Measurements from ENCODE around the gene TMEM119.
"Not testable (repeated sequence)": the region's sequence is repeated elsewhere in the genome, so short reads cannot be mapped to it uniquely, and the experiment has no call there.

The TMEM119 gene

GRCh38 chr12:108637222-108637971 lies 39.5 kb upstream of the TMEM119 start:
- no peak overlapping the region for H3K4me3 Mint-ChIP-seq
- no peak overlapping the region for H3K27ac Mint-ChIP-seq
- H3K4me1 Mint-ChIP-seq = peaks cover 49% of the 10 kb centered on the region
- no peaks in the 10 kb centered on the region for H3K9me3 Mint-ChIP-seq
- peaks cover 32% of the 10 kb centered on the region for H3K36me3 Mint-ChIP-seq
- DNase-seq (ENCODE audit: low spot score in 2 of 2) = no peak
- no peak for ATAC-seq

GRCh38 chr12:108635997-108636808 lies 38.3 kb upstream of the TMEM119 start:
- Mint-ChIP-seq H3K4me1 (peaks cover 59% of the 10 kb centered on the region), H3K36me3 (peaks cover 42% of the 10 kb centered on the region), H3K4me3 (peak overlapping the region; percentile 92), H3K9me3 (no peaks in the 10 kb centered on the region), H3K27ac (peak overlapping the region; percentile 37)
- DNase-seq (ENCODE audit: low spot score in 2 of 2) (no peak), ATAC-seq (no peak)

GRCh38 chr12:108635201-108635996 lies 37.5 kb upstream of the TMEM119 start:
- DNase-seq (ENCODE audit: low spot score in 2 of 2) (peak; percentile 28 to 74), ATAC-seq (peak; percentile 39)
- peak overlapping the region; percentile 92 for H3K4me3 Mint-ChIP-seq
- peak overlapping the region; percentile 37 for H3K27ac Mint-ChIP-seq
- no peaks in the 10 kb centered on the region for H3K9me3 Mint-ChIP-seq
- H3K4me1 Mint-ChIP-seq = peaks cover 67% of the 10 kb centered on the region
- H3K36me3 Mint-ChIP-seq = peaks cover 48% of the 10 kb centered on the region

- Mint-ChIP-seq H3K9me3 (no peaks in the 10 kb centered on the region), H3K4me3 (peak overlapping the region; percentile 92), H3K4me1 (peaks cover 65% of the 10 kb centered on the region), H3K27ac (peak overlapping the region; percentile 96), H3K36me3 (peaks cover 59% of the 10 kb centered on the region)
- DNase-seq (ENCODE audit: low spot score in 2 of 2) (peak; percentile 42 to 80), ATAC-seq (peak; percentile 49)
These were observed 36.5 kb upstream of the TMEM119 start for GRCh38 chr12:108634341-108634751.

GRCh38 chr12:108633534-108634248 lies 35.8 kb upstream of the TMEM119 start, which contains the start of gene SELPLG:
Gene SELPLG, minus strand, starts transcription at chr12:108633894. Its CDS starts 9,587 bp downstream, at chr12:108624307.
- Mint-ChIP-seq H3K27ac (peak within 1 kb of the TSS; percentile 96), H3K4me1 (peaks cover 67% of the 10 kb centered on the region), H3K9me3 (no peaks in the 10 kb centered on the region), H3K4me3 (peak within 1 kb of the TSS; percentile 92), H3K36me3 (peaks cover 65% of the 10 kb centered on the region)
- DNase-seq (ENCODE audit: low spot score in 2 of 2) (peak; percentile 68 to 90), ATAC-seq (peak; percentile 78)

GRCh38 chr12:108633081-108633533 lies 35.2 kb upstream of the TMEM119 start:
- no peaks in the 10 kb centered on the region for H3K9me3 Mint-ChIP-seq
- peaks cover 70% of the 10 kb centered on the region for H3K36me3 Mint-ChIP-seq
- DNase-seq (ENCODE audit: low spot score in 2 of 2) = no peak
- peaks cover 73% of the 10 kb centered on the region for H3K4me1 Mint-ChIP-seq
- peak overlapping the region; percentile 96 for H3K27ac Mint-ChIP-seq
- no peak for ATAC-seq
- H3K4me3 Mint-ChIP-seq = peak overlapping the region; percentile 92

- peak overlapping the region; percentile 96 for H3K27ac Mint-ChIP-seq
- not testable (repeated sequence) for DNase-seq (ENCODE audit: low spot score in 2 of 2); H3K9me3 Mint-ChIP-seq; ATAC-seq
- peaks cover 89% of the 10 kb centered on the region for H3K36me3 Mint-ChIP-seq
- peak overlapping the region; percentile 92 for H3K4me3 Mint-ChIP-seq
- peaks cover 84% of the 10 kb centered on the region for H3K4me1 Mint-ChIP-seq
These were observed 33.4 kb upstream of the TMEM119 start for GRCh38 chr12:108631261-108631660.

GRCh38 chr12:108630481-108631207 lies 32.8 kb upstream of the TMEM119 start:
- no peaks in the 10 kb centered on the region for H3K9me3 Mint-ChIP-seq
- peaks cover 81% of the 10 kb centered on the region for H3K4me1 Mint-ChIP-seq
- H3K27ac Mint-ChIP-seq = peak overlapping the region; percentile 96
- H3K4me3 Mint-ChIP-seq = peak overlapping the region; percentile 92
- DNase-seq (ENCODE audit: low spot score in 2 of 2) = peak in 1 of 2 donors; percentile 60
- ATAC-seq = no peak
- H3K36me3 Mint-ChIP-seq = peaks cover 95% of the 10 kb centered on the region

- Mint-ChIP-seq H3K27ac (peak overlapping the region; percentile 96), H3K4me1 (peaks cover 81% of the 10 kb centered on the region), H3K36me3 (peaks cover 95% of the 10 kb centered on the region), H3K9me3 (no peaks in the 10 kb centered on the region), H3K4me3 (peak overlapping the region; percentile 92)
- ATAC-seq = peak; percentile 67
- peak; percentile 54 to 82 for DNase-seq (ENCODE audit: low spot score in 2 of 2)
These were observed 32.1 kb upstream of the TMEM119 start for GRCh38 chr12:108629824-108630476.

- peak overlapping the region; percentile 96 for H3K27ac Mint-ChIP-seq
- peak overlapping the region; percentile 92 for H3K4me3 Mint-ChIP-seq
- H3K9me3 Mint-ChIP-seq = no peaks in the 10 kb centered on the region
- no peak for ATAC-seq
- H3K4me1 Mint-ChIP-seq = peaks cover 76% of the 10 kb centered on the region
- H3K36me3 Mint-ChIP-seq = peaks cover 95% of the 10 kb centered on the region
- DNase-seq (ENCODE audit: low spot score in 2 of 2) = no peak
These were observed 31.3 kb upstream of the TMEM119 start for GRCh38 chr12:108629151-108629550.

GRCh38 chr12:108627134-108627920 lies 29.4 kb upstream of the TMEM119 start:
- Mint-ChIP-seq H3K4me1 (peaks cover 80% of the 10 kb centered on the region), H3K36me3 (peaks cover 95% of the 10 kb centered on the region), H3K9me3 (no peaks in the 10 kb centered on the region), H3K4me3 (peak overlapping the region; percentile 92), H3K27ac (peak overlapping the region; percentile 96)
- DNase-seq (ENCODE audit: low spot score in 2 of 2) (no peak), ATAC-seq (no peak)

- no peaks in the 10 kb centered on the region for H3K9me3 Mint-ChIP-seq
- no peak for ATAC-seq
- H3K27ac Mint-ChIP-seq = peak overlapping the region; percentile 97
- peaks cover 74% of the 10 kb centered on the region for H3K4me1 Mint-ChIP-seq
- no peak overlapping the region for H3K4me3 Mint-ChIP-seq
- no peak for DNase-seq (ENCODE audit: low spot score in 2 of 2)
- H3K36me3 Mint-ChIP-seq = peaks cover 98% of the 10 kb centered on the region
These were observed 27.3 kb upstream of the TMEM119 start for GRCh38 chr12:108625228-108625627.

- H3K4me3 Mint-ChIP-seq = no peak overlapping the region
- peak overlapping the region; percentile 97 for H3K27ac Mint-ChIP-seq
- DNase-seq (ENCODE audit: low spot score in 2 of 2) (no peak), ATAC-seq (no peak)
- H3K36me3 Mint-ChIP-seq = peaks cover 99% of the 10 kb centered on the region
- H3K9me3 Mint-ChIP-seq = no peaks in the 10 kb centered on the region
- H3K4me1 Mint-ChIP-seq = peaks cover 74% of the 10 kb centered on the region
These were observed 25.7 kb upstream of the TMEM119 start for GRCh38 chr12:108623577-108623976.

All from stimulated activated effector memory CD8-positive, alpha-beta T cell treated with anti-CD3 and anti-CD28 coated beads, Interleukin-12 subunit alpha, Interleukin-12 subunit beta, amount 100 ng/mL, for 72 hours (primary cell).